DND-41 (cell line): ENCODE measurements around the gene BCL7C.

Experiments used
- ATAC-seq: fragments of 200-7000 bp; cut with Tn5 transposase; 3 replicates; pipeline ENCODE4 v1.9.1; 2021; ENCODE audit warnings: low read depth; ENCODE audit not compliant: insufficient read depth
- DNase-seq: peaks from one replicate; pipeline ENCODE4 v3.0.0-alpha.2; 2020
- H2AFZ ChIP-seq: 2 replicates; pipeline ENCODE4 v1.6.0; 2012; ENCODE audit warnings: low read depth, low read length
- H3K27ac ChIP-seq: 2 replicates; pipeline ENCODE4 v1.5.1; 2012; ENCODE audit warnings: low read length, inconsistent platforms
- H3K27me3 ChIP-seq: fragments of 200-600 bp; sonication (generic); 2 replicates; pipeline ENCODE4 v1.6.0; 2012; ENCODE audit warnings: low read length, mild to moderate bottlenecking, inconsistent platforms; ENCODE audit not compliant: insufficient read depth, poor library complexity
- H3K36me3 ChIP-seq: 2 replicates; pipeline ENCODE4 v1.5.1; 2012; ENCODE audit warnings: low read length, inconsistent platforms; ENCODE audit not compliant: insufficient read depth
- H3K4me1 ChIP-seq: 2 replicates; pipeline ENCODE4 v1.5.1; 2012; ENCODE audit warnings: mild to moderate bottlenecking, low read length; ENCODE audit not compliant: insufficient read depth
- H3K4me2 ChIP-seq: 2 replicates; pipeline ENCODE4 v1.6.0; 2012; ENCODE audit warnings: mild to moderate bottlenecking, moderate library complexity, low read length, inconsistent platforms; ENCODE audit not compliant: insufficient read depth
- H3K4me3 ChIP-seq, 2 experiments: fragments of 200-600 bp in 1 of 2; shearing (Covaris generic) in 1 of 2; 2 replicates each; pipeline ENCODE4 v1.5.1; 2012 to 2016; ENCODE audit warnings: inconsistent platforms in 2 of 2, low read length in 2 of 2, mild to moderate bottlenecking in 2 of 2, low read depth in 1 of 2, moderate library complexity in 1 of 2
- H3K79me2 ChIP-seq: 2 replicates; pipeline ENCODE4 v1.6.0; 2012; ENCODE audit warnings: low read length, inconsistent platforms; ENCODE audit not compliant: insufficient read depth
- H3K9ac ChIP-seq: 2 replicates; pipeline ENCODE4 v1.6.0; 2012; ENCODE audit warnings: low read depth, mild to moderate bottlenecking, inconsistent platforms, low read length, moderate library complexity
- H3K9me3 ChIP-seq: 2 replicates; pipeline ENCODE4 v1.5.1; 2012; ENCODE audit warnings: low read length, moderate library complexity, mild to moderate bottlenecking, inconsistent platforms; ENCODE audit not compliant: insufficient read depth, severe bottlenecking
- H4K20me1 ChIP-seq: 2 replicates; pipeline ENCODE4 v1.6.0; 2012; ENCODE audit warnings: low read length; ENCODE audit not compliant: insufficient read depth
- EZH2 ChIP-seq: IDR thresholded peaks from 3 replicates; pipeline ENCODE4 v1.6.1; 2012; ENCODE audit warnings: borderline replicate concordance, low read depth, mild to moderate bottlenecking, moderate library complexity, low read length, inconsistent platforms; ENCODE audit not compliant: severe bottlenecking
- TF ChIP-seq, protein P1 (sequence below): IDR thresholded peaks from 2 replicates; pipeline ENCODE4 v1.5.1; 2012; ENCODE audit warnings: borderline replicate concordance, low read length, moderate library complexity, mild to moderate bottlenecking; ENCODE audit not compliant: poor library complexity, severe bottlenecking; ENCODE audit errors: extremely low read depth

BCL7C gene

DNA sequence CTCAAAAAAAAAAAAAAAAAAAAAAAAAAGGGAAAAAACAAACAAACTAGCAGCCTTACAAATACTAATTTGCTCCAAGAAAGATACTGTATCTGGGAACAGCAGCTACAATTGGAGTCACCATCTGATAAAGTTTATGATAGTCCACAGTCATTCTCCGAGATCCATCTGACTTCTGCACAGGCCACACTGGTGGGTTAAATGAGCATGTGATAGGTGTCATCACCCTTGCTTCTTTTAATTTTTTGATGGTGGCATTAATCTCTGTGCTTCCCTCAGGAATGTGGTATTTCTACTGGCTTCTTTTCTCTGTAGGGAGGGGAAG lies 49.6 kb downstream of the BCL7C start:
- H3K4me3 ChIP-seq, result no peak overlapping the region
- ATAC-seq (peak; percentile 13; the same call in 2 of the 3 replicates), DNase-seq (no peak)
- peaks cover 11% of the 10 kb centered on the region for H3K4me1 ChIP-seq
- peak overlapping the region; percentile 89; the same call in 1 of the 2 replicates for H2AFZ ChIP-seq
- no peaks in the 10 kb centered on the region for H3K79me2 ChIP-seq
- H3K9ac ChIP-seq, result no peak overlapping the region
- H3K9me3 ChIP-seq, result no peaks in the 10 kb centered on the region
- TF ChIP-seq EZH2, result no peak
- TF ChIP-seq, protein P1, sequence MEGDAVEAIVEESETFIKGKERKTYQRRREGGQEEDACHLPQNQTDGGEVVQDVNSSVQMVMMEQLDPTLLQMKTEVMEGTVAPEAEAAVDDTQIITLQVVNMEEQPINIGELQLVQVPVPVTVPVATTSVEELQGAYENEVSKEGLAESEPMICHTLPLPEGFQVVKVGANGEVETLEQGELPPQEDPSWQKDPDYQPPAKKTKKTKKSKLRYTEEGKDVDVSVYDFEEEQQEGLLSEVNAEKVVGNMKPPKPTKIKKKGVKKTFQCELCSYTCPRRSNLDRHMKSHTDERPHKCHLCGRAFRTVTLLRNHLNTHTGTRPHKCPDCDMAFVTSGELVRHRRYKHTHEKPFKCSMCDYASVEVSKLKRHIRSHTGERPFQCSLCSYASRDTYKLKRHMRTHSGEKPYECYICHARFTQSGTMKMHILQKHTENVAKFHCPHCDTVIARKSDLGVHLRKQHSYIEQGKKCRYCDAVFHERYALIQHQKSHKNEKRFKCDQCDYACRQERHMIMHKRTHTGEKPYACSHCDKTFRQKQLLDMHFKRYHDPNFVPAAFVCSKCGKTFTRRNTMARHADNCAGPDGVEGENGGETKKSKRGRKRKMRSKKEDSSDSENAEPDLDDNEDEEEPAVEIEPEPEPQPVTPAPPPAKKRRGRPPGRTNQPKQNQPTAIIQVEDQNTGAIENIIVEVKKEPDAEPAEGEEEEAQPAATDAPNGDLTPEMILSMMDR, result no peak
- no peaks in the 10 kb centered on the region for H3K36me3 ChIP-seq
- no peaks in the 10 kb centered on the region for H4K20me1 ChIP-seq
- H3K27me3 ChIP-seq, result no peaks in the 10 kb centered on the region
- peak overlapping the region; percentile 54; the same call in 1 of the 2 replicates for H3K4me2 ChIP-seq
- H3K27ac ChIP-seq, result no peak overlapping the region

DNA sequence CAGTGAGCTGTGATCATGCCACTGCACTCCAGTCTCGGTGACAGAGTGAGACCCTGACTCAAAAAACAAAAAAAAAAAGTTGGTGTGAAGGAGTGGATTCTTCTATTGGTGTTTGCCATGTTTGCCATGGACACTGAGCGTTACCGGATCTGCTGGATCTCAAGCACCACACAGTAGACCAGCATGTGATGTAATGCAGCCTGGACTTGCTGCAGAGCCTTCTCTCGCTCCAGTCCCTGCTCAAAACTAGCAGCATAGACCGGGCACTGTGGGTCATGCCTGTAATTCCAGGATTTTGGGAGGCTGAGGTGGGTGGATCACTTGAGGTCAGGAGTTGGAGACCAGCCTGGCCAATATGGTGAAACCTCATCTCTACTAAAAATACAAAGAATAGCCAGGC lies 50.4 kb downstream of the BCL7C start:
- H4K20me1 ChIP-seq, result no peaks in the 10 kb centered on the region
- no peak for DNase-seq
- H3K9me3 ChIP-seq, result no peaks in the 10 kb centered on the region
- H3K27me3 ChIP-seq, result no peaks in the 10 kb centered on the region
- no peaks in the 10 kb centered on the region for H3K36me3 ChIP-seq
- H3K27ac ChIP-seq, result no peak overlapping the region
- no peak for ATAC-seq
- H3K4me2 ChIP-seq, result no peak overlapping the region
- H3K79me2 ChIP-seq, result no peaks in the 10 kb centered on the region
- H3K4me1 ChIP-seq, result peaks cover 11% of the 10 kb centered on the region
- no peak overlapping the region for H3K4me3 ChIP-seq
- no peak overlapping the region for H3K9ac ChIP-seq
- no peak overlapping the region for H2AFZ ChIP-seq
- TF ChIP-seq, protein P1, result no peak
- TF ChIP-seq EZH2, result no peak

DNA sequence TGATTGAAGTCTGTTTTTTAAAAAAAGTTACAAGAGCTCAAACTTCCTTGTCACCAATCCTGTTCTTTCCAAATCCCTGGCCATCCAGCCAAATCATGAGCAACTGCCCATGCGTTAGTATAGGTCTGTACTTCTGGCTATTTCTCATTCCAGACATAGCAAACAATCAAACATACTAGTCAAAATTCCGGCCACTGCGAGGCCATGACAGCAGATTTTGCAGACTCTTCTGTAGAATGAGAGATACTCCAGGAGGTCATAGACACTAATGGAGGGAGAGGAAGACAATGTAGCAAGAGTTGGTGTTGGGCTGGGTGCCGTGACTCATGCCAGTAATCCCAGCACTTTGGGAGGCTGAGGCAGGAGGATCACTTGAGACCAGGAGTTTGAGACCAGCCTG lies 50.9 kb downstream of the BCL7C start:
- no peak overlapping the region for H2AFZ ChIP-seq
- no peak overlapping the region for H3K4me3 ChIP-seq
- no peaks in the 10 kb centered on the region for H3K79me2 ChIP-seq
- peaks cover 11% of the 10 kb centered on the region for H3K4me1 ChIP-seq
- TF ChIP-seq, protein P1, result no peak
- TF ChIP-seq EZH2, result no peak
- no peak overlapping the region for H3K27ac ChIP-seq
- no peaks in the 10 kb centered on the region for H4K20me1 ChIP-seq
- no peaks in the 10 kb centered on the region for H3K27me3 ChIP-seq
- H3K36me3 ChIP-seq, result no peaks in the 10 kb centered on the region
- ATAC-seq (no peak), DNase-seq (no peak)
- H3K9me3 ChIP-seq, result no peaks in the 10 kb centered on the region
- no peak overlapping the region for H3K9ac ChIP-seq
- no peak overlapping the region for H3K4me2 ChIP-seq

DNA sequence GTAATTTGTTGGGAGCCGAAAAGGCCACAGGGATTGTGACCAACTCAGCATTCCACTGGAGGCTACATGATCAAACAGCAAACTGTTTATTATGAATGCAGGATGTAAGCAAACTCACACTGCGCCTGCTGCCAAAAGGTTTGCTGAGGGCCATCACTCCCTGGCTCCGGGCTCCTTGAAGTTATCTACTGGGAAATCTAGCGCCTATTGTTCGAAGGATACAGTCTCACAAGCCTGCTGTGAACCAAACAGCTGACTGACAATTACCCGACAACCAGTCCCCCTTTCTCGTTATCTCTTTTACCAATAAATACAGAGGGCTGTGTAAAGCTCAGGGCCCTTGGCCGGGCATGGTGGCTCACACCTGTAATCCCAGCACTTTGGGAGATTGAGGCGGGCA lies 52.5 kb downstream of the BCL7C start:
- no peaks in the 10 kb centered on the region for H3K9me3 ChIP-seq
- no peak overlapping the region for H3K4me3 ChIP-seq
- no peak for TF ChIP-seq EZH2
- TF ChIP-seq, protein P1, result no peak
- peaks cover 11% of the 10 kb centered on the region for H3K4me1 ChIP-seq
- H3K79me2 ChIP-seq, result no peaks in the 10 kb centered on the region
- H4K20me1 ChIP-seq, result no peaks in the 10 kb centered on the region
- no peak overlapping the region for H2AFZ ChIP-seq
- ATAC-seq (no peak), DNase-seq (no peak)
- no peak overlapping the region for H3K9ac ChIP-seq
- H3K27ac ChIP-seq, result no peak overlapping the region
- no peaks in the 10 kb centered on the region for H3K36me3 ChIP-seq
- H3K4me2 ChIP-seq, result no peak overlapping the region
- no peaks in the 10 kb centered on the region for H3K27me3 ChIP-seq
